ENCODE data around the gene SPINK7. TPM values are rescaled to one million over a fixed set of nuclear protein-coding genes. Genes with fewer than 3 reads are reported as not detected.
"Not testable (repeated sequence)": the region's sequence is repeated elsewhere in the genome, so short reads cannot be mapped to it uniquely, and the experiment has no call there.

Gene SPINK7
- not detected for polyA plus RNA-seq (2013, experiment 1 of 2; ENCODE audit: insufficient read length)
- polyA plus RNA-seq (2013, experiment 2 of 2; ENCODE audit: insufficient read length): not detected

DNA sequence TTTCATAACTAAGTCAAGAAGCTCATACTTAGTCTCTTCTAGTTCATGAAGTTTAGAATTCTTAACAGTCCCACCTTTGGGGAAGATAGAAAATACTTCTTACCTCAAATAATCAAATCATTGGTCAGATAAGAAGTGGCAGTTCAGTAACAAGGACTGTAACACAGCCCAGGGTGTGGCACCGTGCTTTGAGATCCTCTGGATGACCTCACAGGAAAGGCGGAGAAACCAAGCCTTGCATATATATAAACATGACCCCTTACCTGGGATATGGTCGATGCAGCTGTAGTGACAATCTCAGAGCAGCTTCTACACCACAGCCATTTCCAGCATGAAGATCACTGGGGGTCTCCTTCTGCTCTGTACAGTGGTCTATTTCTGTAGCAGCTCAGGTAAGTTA is at the start of gene SPINK7:
SPINK7 (plus strand) TSS at position 271 of the 400 bp plus-strand sequence; CDS start at position 332, 61 bp downstream.
- DNase-seq: no peak

DNA sequence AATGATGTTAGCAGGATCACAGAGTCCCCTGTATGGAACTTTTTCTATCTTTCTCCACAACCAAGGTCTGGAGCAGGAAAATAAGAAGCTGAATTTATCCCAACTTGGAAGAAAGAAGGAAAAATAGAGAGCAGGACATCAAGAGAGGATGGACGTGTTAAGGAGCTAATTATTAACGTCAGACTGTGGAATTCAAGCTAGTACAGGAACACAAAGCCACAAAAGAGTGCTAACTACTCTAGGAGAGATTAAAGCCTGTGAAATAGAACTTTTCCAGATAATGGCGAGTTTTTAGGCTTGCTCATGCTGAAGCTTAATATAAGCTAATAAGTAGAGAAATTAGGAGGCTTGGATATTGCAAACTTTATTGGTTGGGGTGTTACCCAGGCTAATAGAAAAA is 44.3 kb upstream of the SPINK7 start:
- no peak for DNase-seq

DNA sequence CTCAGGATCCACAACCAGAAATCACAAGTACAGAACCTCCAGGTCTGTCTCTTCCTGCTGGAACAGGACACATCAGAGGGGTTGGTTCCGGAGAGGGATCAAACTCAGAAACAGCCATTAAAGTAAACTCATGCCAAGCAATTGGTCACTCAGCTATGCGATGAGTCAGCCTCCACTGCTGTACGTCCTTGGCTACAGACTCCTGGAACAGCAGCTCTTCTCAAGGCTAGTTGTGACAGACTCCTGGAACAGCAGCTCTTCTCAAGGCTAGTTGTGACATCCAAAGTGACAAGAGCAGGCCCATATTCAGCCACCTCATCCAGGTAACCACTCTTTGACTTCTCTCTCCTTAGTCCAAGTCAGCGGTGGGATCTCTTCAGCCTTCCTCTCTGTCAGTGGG is 43.7 kb upstream of the SPINK7 start, which contains the start of gene SPINK13:
SPINK13 (plus strand) TSS at position 229 of the 400 bp plus-strand sequence. CDS start 1,279 bp downstream, outside the sequence.
- DNase-seq: peak; percentile 2

DNA sequence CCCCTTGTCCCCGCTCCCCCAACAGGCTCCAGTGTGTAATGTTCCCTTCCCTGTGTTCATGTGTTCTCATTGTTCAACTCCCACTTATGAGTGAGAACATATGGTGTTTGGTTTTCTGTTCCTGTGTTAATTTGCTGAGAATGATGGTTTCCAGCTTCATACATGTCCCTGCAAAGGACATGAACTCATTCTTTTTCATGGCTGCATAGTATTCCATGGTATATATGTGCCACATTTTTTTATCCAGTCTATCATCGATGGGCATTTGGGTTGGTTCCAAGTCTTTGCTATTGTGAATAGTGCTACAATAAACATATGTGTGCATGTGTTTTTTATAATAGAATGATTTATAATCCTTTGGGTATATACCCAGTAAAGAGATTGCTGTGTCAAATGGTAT is 37.1 kb upstream of the SPINK7 start:
- DNase-seq: not testable (repeated sequence)

DNA sequence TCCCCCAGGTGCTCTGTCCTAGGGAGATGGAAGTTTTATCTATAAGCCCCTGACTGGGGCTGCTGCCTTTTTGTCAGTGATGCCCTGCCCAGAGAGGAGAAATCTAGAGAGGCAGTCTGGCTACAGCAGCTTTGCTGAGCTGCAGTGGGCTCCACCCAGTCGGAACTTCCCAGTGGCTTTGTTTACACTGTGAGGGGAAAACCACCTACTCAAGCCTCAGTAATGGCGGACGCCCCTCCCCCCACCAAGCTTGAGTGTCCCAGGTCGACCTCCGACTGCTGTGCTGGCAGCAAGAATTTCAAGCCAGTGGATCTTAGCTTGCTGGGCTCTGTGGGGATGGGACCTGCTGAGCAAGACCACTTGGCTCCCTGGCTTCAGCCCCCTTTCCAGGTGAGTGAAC is 31.3 kb upstream of the SPINK7 start:
- DNase-seq: not testable (repeated sequence)

DNA sequence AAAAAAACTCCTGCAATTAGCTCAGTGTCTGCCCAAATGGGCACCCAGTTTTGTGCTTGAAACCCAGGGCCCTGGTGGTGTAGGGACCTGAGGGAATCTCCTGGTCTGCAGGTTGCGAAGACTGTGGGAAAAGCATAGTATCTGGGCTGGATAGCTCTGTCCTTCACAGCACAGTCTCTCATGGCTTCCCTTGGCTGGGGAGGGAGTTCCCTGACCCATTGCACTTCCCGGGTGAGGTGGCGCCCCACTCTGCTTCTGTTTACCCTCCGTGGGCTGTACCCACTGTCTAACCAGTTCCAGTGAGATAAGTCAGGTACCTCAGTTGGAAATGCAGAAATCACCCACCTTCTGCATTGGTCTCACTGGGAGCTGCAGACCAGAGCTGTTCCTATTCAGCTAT is 30.9 kb upstream of the SPINK7 start:
- DNase-seq: not testable (repeated sequence)

DNA sequence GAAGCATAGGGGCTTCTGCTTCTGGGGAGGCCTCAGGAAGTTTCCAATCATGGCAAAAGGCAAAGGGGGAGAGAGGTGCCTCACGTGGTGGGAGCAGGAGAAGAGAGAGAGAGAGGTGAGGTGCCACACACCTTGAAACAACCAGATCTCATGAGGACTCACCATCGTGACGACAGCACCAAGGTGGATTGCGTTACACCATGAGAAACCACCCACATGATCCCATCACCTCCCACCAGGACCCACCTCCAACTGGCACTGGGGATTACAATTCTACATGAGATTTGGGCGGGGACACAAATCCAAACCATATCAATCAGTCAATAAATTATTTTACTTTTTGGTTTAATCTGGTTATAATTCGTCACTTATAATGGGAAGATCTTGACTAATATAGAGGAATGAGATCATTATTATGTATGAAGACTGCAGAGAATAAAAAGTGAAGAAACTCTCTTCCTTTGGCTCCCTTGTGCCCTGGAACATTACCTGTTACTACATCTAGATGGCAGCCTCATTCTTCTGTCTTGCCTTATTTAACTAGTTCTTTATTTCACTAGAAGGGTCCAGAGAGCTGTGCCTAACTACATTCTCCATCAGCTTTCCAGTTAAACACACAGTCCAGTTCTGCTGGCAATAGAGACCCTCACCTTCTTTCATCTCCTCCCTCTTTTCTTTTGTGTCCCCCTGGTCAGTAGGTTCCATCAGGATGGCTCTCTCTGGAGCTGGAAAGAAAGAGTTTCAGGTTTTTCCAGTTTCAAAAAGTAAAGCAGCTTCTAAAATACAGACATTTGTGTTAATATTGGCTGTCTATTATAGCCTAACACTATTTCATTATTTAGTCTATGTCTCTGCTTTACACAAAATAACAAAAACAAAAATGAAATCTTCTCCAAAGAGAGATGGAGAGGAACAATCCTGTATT is 21.7 kb upstream of the SPINK7 start:
- DNase-seq: no peak

DNA sequence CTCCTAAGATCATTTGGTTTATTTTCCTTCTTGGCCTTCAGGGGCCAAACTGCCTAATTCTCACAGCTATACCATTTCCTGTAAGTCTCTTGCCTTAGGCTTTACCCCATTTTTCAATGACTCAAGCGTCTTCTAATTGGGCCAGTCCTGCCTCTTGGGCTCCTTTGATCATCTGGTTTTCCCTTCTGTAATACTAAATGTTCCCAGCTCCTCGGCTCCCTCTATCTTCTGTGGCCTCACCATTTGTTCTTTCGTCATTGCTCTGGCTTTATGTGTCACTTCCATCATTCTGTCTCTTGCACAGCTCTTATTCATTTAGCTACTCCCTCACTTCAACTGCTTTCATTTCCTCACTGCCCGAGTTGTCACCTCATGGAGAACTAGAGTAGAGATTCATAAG is 14.5 kb upstream of the SPINK7 start:
- no peak for DNase-seq

DNA sequence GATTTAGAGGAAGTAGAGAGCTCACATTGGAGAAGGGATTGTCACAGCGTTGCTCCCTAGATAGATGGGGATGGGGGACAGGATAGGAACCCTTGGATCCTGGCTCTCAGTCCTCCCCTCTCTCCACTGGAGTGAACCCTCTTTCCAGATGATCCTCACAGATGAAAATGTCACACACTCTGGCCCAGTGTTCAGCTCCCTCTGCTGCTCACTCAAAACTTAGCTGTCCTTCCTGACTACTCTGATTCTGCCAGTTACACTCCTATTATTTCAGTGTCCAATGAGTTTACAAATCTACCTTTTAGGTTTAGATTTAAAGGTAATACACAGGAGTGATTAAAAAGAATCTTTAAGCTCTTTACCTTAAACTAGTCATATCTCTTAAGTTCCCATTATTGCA is 5.8 kb upstream of the SPINK7 start:
- no peak for DNase-seq

DNA sequence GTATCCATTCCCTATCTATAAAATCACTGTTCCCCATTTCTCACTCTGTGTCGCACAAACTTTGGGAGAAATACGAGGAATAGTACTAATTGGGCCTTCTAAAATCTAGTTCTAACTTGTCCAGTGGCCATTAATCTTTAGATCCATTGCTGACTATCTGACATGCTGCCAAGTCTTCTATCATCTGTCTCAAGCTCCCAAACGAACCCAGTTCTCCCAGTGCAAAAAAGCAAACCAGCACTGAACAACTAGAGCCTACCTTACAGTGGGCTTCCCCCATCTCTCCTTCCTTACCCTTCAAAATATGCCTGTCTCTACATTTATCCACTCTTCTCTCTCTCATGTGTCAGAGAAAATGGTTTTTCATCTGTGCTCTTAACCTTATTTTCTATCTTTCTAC is 3.2 kb upstream of the SPINK7 start:
- no peak for DNase-seq

DNA sequence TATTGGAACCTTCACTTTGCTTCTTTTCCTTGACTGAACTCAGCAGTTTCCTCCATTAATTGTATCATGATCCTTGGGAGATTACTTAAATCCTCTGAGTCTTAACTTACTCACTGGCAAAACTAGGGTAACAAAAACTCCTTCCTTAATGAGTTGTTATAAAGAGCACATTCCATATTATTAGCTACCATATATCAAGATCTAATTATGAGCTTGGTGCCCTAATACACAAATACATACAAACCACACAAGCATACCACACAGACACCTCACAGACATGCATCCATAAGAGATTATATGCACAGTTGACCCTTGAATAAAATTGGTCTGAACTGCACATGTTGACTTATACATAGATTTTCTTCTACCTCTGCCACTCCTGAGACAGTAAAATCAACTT is 2.5 kb upstream of the SPINK7 start:
- no peak for DNase-seq

DNA sequence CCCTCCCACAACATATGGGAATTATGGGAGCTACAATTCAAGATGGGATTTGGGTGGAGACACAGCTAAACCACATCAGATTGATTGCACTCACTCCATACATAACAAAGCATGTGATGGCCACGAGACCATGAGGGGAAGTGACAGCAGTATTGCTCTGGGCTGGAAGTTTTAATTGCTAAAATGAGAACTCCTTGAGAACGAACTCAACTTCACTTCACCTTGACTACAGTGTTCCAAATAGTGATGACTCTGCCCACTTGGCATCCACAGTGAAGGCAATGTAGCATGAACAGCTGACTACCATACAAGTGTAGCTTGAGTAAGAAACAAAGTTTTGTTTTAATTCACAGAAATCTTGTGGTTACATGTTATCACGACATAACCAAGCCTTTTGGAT is 739 bp upstream of the SPINK7 start:
- DNase-seq: no peak

DNA sequence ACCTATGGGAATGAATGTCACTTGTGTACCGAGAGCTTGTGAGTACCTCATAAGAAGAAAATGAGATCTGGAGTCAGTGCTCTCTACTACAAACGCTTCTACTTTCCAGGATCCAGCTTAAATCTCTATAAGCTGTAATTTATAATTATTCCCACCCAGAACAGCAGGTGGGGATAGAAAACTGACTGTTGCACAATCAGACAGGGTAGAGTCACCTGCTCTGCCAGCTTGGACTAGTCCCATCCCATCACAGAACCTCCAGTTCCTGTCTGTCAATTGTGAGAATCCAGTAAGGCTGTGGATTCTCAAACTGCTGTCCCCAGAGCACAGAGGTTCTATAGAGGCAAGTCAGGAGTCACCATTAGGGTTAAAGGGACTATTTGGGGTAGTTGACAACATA is 2.0 kb downstream of the SPINK7 start:
- DNase-seq: no peak

DNA sequence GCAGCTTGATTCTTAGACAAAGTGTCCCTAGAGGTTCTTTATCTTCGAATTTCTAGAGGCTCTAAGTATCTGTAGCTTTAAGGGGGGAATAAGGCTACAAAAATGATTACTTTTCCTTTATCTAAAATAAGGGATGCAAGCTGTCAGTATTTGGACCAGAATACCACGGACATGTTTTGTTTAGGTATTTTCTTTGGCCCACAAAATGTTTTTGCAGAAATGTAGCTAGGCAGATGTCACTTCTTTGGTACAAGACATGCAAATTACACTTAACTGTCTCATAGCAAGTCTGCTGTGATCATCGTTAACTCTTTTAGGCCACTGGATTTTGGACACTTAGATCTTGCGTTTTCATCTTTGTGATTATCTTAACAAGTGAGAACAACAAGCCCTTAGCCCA is 2.5 kb downstream of the SPINK7 start:
- no peak for DNase-seq

DNA sequence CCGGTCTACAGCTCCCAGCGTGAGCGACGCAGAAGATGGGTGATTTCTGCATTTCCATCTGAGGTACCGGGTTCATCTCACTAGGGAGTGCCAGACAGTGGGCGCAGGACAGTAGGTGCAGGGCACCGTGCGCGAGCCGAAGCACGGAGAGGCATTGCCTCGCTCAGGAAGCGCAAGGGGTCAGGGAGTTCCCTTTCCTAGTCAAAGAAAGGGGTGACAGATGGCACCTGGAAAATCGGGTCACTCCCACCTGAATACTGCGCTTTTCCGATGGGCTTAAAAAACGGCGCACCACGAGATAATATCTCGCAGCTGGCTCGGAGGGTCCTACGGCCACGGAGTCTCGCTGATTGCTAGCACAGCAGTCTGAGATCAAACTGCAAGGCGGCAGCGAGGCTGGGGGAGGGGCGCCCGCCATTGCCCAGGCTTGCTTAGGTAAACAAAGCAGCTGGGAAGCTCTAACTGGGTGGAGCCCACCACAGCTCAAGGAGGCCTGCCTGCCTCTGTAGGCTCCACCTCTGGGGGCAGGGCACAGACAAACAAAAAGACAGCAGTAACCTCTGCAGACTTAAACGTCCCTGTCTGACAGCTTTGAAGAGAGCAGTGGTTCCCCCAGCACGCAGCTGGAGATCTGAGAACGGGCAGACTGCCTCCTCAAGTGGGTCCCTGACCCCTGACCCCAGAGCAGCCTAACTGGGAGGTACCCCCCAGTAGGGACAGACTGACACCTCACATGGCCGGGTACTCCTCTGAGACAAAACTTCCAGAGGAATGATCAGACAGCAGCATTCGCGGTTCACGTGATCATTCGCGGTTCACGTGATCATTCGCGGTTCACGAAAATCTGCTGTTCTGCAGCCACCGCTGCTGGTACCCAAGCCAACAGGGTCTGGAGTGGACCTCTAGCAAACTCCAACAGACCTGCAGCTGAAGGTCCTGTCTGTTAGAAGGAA is 8.1 kb downstream of the SPINK7 start:
- DNase-seq: not testable (repeated sequence)

DNA sequence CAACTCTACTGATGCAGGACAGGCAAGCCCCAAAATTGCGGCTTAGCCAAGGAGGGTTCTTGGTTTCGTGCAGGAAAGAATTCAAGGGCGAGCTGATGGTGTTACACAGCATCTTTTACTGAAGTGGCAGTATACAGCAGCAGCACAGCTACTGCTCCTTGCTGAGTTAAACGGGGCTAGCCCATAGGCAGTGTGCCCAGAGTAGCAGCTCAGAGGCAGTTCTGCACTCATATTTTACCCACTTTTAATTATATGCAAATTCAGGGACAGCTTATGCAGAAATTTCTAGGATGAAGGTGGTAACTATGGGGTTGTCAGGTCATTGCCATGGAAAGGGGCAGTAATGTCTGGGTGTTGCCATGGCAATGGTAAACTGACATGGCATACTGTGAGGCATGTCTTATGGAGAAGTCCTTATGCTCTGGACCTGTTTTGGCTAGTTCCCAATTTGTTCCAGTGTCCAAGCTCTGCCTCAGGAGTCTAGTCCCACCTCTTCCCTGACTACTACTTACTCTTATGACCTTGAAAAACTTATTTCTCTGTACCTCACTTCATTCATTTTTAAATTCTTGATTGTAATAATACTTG is 21.1 kb downstream of the SPINK7 start:
- DNase-seq: no peak

DNA sequence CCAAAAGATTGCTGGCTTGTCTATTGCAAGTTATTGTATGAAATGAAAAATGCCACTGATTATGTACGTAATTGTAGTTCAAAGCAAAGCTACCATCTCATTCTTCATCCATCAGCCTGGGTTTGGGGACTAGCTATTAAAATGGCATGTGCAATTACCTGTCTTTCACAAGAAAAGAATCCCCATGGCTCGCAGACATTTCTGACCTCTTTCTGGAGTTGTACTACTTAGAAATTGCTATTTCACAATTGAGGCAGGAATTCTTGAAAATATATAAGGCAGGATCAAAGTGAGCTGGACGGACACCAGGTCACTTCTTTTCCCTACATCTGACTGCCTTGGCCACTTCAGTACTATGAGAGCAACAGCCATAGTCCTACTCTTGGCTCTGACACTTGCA is 23.0 kb downstream of the SPINK7 start, which contains the start of gene SPINK9:
SPINK9 (plus strand) TSS at position 301 of the 400 bp plus-strand sequence; CDS start at position 356, 55 bp downstream.
- no peak for DNase-seq

DNA sequence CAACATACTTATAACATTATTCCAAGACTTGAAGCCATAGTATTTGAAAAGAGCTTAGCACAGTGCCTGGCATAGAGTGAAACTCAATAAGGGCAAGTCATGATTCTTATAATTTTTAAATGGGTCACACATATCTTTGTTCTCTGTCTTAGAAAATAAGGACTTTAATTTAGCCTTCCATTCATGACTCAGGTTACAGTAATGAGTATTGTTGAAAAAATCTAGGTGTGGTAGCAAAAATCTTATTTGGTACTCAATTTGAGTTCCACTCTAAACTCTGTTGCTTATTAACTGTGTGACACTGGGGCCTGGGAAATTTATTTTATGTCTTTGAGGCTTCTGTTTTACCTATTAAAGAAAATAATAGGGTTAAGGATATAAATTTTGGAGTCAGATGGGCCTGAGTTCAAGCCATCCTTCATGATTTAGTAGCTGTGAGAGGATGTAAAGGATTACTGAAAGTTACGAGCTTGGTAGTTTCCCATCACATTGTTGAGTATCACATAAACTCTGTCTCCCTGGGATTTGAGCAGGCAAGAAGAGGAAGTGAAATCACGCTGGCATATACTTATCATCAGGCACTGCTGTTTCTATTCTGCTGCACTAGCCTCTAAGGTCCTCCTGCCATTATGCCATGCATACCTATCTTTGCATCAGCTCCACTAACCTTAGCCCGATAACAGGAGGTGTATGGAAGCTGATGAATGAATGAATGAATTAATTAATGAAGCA is 24.6 kb downstream of the SPINK7 start:
- DNase-seq: no peak

DNA sequence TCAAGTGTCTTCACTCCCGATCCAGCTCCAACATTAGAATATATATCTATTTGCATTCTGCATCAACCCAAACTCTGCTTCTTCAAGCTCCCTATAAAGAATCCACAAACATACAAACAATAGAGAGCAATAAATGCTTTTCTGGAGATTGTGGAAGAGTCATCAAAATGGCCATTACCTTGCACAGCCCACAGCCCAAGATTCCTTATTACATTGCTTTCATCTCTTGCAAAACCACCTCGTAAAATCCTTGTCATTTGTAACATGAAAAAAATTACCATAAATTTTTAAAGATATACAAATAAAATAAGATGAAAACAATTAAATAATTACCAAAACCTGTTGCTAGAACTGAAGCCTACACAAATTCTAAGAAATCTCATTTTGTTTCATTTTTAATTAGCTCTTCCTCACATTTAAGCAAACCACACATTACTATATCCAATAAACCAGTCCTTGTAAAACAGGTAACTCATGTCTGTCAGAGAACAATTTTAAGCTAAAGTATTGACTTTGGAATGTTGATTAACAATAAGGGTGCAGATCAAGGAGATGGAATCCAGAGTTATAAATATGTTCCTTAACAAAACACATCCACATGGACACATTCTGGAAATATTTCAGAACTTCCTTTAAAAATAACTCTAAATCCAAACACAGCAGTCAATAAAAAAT is 30.3 kb downstream of the SPINK7 start:
- no peak for DNase-seq

DNA sequence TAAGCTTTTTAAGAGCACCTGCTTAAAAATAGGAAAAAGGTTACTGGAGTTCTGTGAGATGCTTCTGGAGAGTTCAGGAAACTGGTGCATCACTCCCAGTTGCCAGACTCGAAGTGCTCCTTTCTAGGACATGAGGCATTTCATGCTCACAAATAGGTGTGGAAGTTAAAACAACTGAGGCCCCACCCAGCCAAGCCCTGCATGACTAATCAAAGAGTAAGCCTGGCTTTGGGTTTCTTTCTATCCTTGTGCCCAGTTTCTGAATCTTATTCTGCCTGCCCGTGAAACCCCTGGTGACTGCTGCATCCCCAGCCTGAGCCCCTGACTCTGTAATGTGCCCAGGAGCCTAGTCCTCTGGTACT is 30.8 kb downstream of the SPINK7 start:
- DNase-seq: no peak
